WTC11 (cell line): ENCODE results near the gene PUS10.

Source experiments
- CREB1 ChIP-seq: sonication (generic); formaldehyde crosslinking; IDR thresholded peaks from 2 replicates; pipeline ENCODE4 v1.8.0; 2023; ENCODE audit warnings: mild to moderate bottlenecking, missing genetic modification reagents
- CREM ChIP-seq: sonication (generic); formaldehyde crosslinking; IDR thresholded peaks from 2 replicates; pipeline ENCODE4 v1.8.1; 2022; ENCODE audit warnings: mild to moderate bottlenecking, missing genetic modification reagents, moderate library complexity
- ELF4 ChIP-seq: sonication (generic); formaldehyde crosslinking; IDR thresholded peaks from 2 replicates; pipeline ENCODE4 v1.8.1; 2022; ENCODE audit warnings: low read depth, mild to moderate bottlenecking, moderate library complexity, missing genetic modification reagents
- KAT7 ChIP-seq: sonication (generic); formaldehyde crosslinking; IDR thresholded peaks from 2 replicates; pipeline ENCODE4 v1.8.1; 2023; ENCODE audit warnings: missing genetic modification reagents, mild to moderate bottlenecking, borderline replicate concordance
- NR3C1 ChIP-seq: sonication (generic); formaldehyde crosslinking; conservative IDR thresholded peaks from 2 replicates; pipeline ENCODE4 v1.8.1; 2023; ENCODE audit warnings: low read depth, mild to moderate bottlenecking, missing genetic modification reagents
- PRRX2 ChIP-seq: fragments of 250-450 bp; sonication (Bioruptor Pico); IDR thresholded peaks from 2 replicates; pipeline ENCODE4 v1.8.0; 2021; ENCODE audit warnings: mild to moderate bottlenecking
- ZNF671 ChIP-seq: fragments of 250-450 bp; sonication (Bioruptor Pico); IDR thresholded peaks from 2 replicates; pipeline ENCODE4 v1.8.0; 2021; ENCODE audit warnings: mild to moderate bottlenecking
- TF ChIP-seq, protein P1 (sequence below): fragments of 200-600 bp; IDR thresholded peaks from 2 replicates; pipeline ENCODE4 v1.8.0; 2022; ENCODE audit warnings: antibody characterized with exemption

DNA sequence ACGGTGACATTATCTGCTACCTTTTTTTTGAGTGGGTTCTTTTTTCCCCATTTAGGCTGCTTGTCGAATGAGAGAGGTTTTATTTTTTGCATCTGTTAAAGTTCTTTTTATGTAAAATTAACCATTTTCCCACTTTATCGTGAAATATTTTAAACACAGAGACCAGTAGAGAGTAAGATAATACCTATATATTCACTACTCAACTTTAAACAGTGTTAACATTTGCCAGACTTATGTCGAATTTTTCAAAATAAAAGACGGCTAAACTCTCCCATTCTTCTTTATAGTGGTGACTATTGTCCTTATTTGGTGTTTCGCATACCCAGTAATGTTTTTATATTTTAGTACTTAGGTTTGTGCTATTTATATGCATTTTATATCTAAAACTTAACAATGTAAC lies 743 bp upstream of the PUS10 start:
- TF ChIP-seq NR3C1 (CRISPR knock-in tag) (no peak), CREB1 (CRISPR knock-in tag) (no peak), CREM (CRISPR knock-in tag) (no peak), ELF4 (CRISPR knock-in tag) (no peak), PRRX2 (CRISPR knock-in tag) (no peak), ZNF671 (CRISPR knock-in tag) (no peak), KAT7 (no peak)
- TF ChIP-seq, protein P1, sequence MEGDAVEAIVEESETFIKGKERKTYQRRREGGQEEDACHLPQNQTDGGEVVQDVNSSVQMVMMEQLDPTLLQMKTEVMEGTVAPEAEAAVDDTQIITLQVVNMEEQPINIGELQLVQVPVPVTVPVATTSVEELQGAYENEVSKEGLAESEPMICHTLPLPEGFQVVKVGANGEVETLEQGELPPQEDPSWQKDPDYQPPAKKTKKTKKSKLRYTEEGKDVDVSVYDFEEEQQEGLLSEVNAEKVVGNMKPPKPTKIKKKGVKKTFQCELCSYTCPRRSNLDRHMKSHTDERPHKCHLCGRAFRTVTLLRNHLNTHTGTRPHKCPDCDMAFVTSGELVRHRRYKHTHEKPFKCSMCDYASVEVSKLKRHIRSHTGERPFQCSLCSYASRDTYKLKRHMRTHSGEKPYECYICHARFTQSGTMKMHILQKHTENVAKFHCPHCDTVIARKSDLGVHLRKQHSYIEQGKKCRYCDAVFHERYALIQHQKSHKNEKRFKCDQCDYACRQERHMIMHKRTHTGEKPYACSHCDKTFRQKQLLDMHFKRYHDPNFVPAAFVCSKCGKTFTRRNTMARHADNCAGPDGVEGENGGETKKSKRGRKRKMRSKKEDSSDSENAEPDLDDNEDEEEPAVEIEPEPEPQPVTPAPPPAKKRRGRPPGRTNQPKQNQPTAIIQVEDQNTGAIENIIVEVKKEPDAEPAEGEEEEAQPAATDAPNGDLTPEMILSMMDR, result no peak
